OCI-LY3 (cell line): ENCODE results near the gene WIPF3.

Source experiments
- H2AFZ ChIP-seq: fragments of 200-600, 300-600 bp; shearing (Covaris generic); 2 replicates; pipeline ENCODE4 v1.6.0; 2014; ENCODE audit warnings: antibody characterized with exemption, low read depth, low read length
- H3K27ac ChIP-seq: fragments of 200-600, 300-600 bp; sonication (generic); 2 replicates; pipeline ENCODE4 v1.5.1; 2014; ENCODE audit warnings: mild to moderate bottlenecking, low read length, moderate library complexity, mixed read lengths
- H3K27me3 ChIP-seq: fragments of 200-600, 300-600 bp; sonication (generic); 2 replicates; pipeline ENCODE4 v1.6.1; 2014; ENCODE audit warnings: low read depth, low read length, mixed read lengths
- H3K36me3 ChIP-seq: fragments of 200-600, 300-600 bp; sonication (generic); replicated peaks from 2 replicates; pipeline ENCODE3; 2014; ENCODE audit warnings: low read depth, low read length, mixed read lengths
- H3K4me1 ChIP-seq: fragments of 300-600, 200-600 bp; sonication (generic); 2 replicates; pipeline ENCODE4 v1.6.1; 2014; ENCODE audit warnings: low read length, mixed read lengths
- H3K4me2 ChIP-seq: fragments of 200-600, 300-600 bp; sonication (generic); 2 replicates; pipeline ENCODE4 v1.6.1; 2014; ENCODE audit warnings: low read length, mixed read lengths
- H3K4me3 ChIP-seq: fragments of 300-600, 200-600 bp; sonication (generic); 2 replicates; pipeline ENCODE4 v1.5.1; 2014; ENCODE audit warnings: antibody characterized with exemption, mild to moderate bottlenecking, low read length, moderate library complexity
- H3K79me2 ChIP-seq: fragments of 300-600, 200-600 bp; shearing (Covaris generic); 2 replicates; pipeline ENCODE4 v1.6.1; 2014; ENCODE audit warnings: mild to moderate bottlenecking, low read length, mixed read lengths
- H3K9ac ChIP-seq: fragments of 300-600, 200-600 bp; shearing (Covaris generic); 2 replicates; pipeline ENCODE4 v1.6.0; 2014; ENCODE audit warnings: mild to moderate bottlenecking, low read length, moderate library complexity
- H3K9me3 ChIP-seq: fragments of 200-600, 300-600 bp; shearing (Covaris generic); 2 replicates; pipeline ENCODE4 v1.6.1; 2014; ENCODE audit warnings: low read length, mixed read lengths; ENCODE audit not compliant: insufficient read depth
- H4K20me1 ChIP-seq: fragments of 200-600, 300-600 bp; sonication (generic); 2 replicates; pipeline ENCODE4 v1.6.1; 2016; ENCODE audit warnings: low read length, mixed read lengths; ENCODE audit not compliant: insufficient read depth
- EZH2phosphoT487 ChIP-seq: fragments of 200-600 bp; shearing (Covaris generic); IDR thresholded peaks from 2 replicates; pipeline ENCODE4 v1.6.1; 2018; ENCODE audit warnings: antibody characterized with exemption, mixed run types, low read depth
- TF ChIP-seq, protein P1 (sequence below): fragments of 200-600, 300-600 bp; sonication (generic); IDR thresholded peaks from 2 replicates; pipeline ENCODE4 v1.5.1; 2014; ENCODE audit warnings: antibody characterized with exemption, low read length, low read depth

Gene WIPF3

DNA sequence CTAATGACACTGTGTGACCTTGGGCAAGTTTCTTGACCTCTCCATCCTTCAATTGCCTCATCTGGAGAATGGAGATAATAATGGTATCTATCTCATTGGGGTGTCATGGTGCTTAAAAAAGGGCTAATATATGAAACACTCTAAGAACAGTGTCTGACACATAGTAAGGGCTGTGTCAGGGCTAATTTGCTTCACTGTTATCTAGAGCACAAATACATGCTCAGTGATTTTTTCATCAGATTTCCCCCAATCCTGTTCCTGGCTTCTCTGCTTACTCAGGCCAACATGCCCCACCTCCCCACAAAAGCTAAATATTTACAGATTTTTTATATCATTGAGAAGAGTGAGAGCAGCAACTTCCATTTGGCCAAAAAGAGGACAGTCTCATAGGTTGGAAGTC lies 20.6 kb downstream of the WIPF3 start:
- no peaks in the 10 kb centered on the region for H3K4me1 ChIP-seq
- no peak overlapping the region for H3K27ac ChIP-seq
- H2AFZ ChIP-seq = no peak overlapping the region
- no peak overlapping the region for H3K4me2 ChIP-seq
- no peak overlapping the region for H3K9ac ChIP-seq
- H3K4me3 ChIP-seq = no peak overlapping the region
- no peaks in the 10 kb centered on the region for H4K20me1 ChIP-seq
- no peaks in the 10 kb centered on the region for H3K9me3 ChIP-seq
- H3K27me3 ChIP-seq = 0 out of 2 replicates have a peak, but pooled peaks cover 4% of the 10 kb centered on the region
- H3K79me2 ChIP-seq = no peaks in the 10 kb centered on the region
- TF ChIP-seq, protein P1, sequence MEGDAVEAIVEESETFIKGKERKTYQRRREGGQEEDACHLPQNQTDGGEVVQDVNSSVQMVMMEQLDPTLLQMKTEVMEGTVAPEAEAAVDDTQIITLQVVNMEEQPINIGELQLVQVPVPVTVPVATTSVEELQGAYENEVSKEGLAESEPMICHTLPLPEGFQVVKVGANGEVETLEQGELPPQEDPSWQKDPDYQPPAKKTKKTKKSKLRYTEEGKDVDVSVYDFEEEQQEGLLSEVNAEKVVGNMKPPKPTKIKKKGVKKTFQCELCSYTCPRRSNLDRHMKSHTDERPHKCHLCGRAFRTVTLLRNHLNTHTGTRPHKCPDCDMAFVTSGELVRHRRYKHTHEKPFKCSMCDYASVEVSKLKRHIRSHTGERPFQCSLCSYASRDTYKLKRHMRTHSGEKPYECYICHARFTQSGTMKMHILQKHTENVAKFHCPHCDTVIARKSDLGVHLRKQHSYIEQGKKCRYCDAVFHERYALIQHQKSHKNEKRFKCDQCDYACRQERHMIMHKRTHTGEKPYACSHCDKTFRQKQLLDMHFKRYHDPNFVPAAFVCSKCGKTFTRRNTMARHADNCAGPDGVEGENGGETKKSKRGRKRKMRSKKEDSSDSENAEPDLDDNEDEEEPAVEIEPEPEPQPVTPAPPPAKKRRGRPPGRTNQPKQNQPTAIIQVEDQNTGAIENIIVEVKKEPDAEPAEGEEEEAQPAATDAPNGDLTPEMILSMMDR = no peak
- TF ChIP-seq EZH2phosphoT487 = no peak
- no peaks in the 10 kb centered on the region for H3K36me3 ChIP-seq

DNA sequence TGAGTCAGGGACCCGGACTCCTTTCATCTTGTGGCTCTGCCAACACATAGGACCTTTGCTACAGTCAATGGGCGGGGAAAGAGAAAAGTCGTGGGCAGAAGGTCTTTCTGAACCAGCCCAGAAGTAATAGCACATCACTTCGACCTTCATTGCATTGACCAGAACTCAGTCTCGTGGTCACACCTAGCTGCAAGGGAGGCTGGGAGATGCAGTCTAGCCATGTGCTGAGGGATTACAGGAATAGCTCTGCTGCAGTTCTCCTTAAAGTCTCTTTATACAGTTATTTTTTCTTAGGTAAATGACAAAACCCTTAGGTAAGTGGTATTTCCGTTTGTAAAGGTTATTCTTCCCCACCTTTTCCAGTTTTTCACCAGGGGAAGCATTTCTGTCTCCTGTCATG lies 25.4 kb downstream of the WIPF3 start:
- Histone ChIP-seq H4K20me1 (no peaks in the 10 kb centered on the region), H3K79me2 (no peaks in the 10 kb centered on the region), H2AFZ (no peak overlapping the region), H3K27me3 (no peaks in the 10 kb centered on the region), H3K36me3 (no peaks in the 10 kb centered on the region), H3K4me3 (no peak overlapping the region), H3K9me3 (no peaks in the 10 kb centered on the region), H3K4me2 (no peak overlapping the region), H3K9ac (no peak overlapping the region), H3K4me1 (no peaks in the 10 kb centered on the region), H3K27ac (no peak overlapping the region)
- TF ChIP-seq, protein P1 = no peak
- TF ChIP-seq EZH2phosphoT487 = no peak

DNA sequence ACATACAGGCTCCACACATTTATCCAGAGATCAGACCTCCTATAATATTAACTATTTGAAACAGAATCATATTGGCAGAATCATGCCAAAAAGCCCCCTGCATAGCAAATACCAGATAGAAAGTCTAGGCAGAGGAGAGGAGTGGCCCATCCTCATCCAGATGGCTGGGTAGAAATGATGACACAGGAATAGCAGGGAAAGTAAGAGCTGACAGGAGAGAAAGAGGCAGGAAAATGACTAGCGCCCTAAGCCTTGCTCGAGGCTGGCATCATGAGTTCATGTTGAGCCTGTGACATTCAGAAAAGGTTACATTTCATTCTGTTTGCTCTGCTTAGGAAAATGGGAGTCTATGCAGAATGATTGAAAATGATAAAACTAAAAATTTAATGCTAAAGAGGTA lies 27.6 kb downstream of the WIPF3 start:
- Histone ChIP-seq H3K79me2 (no peaks in the 10 kb centered on the region), H3K27ac (no peak overlapping the region), H3K9ac (no peak overlapping the region), H3K4me1 (no peaks in the 10 kb centered on the region), H3K4me2 (no peak overlapping the region), H3K4me3 (no peak overlapping the region), H2AFZ (no peak overlapping the region), H3K27me3 (no peaks in the 10 kb centered on the region), H4K20me1 (no peaks in the 10 kb centered on the region), H3K36me3 (no peaks in the 10 kb centered on the region), H3K9me3 (no peaks in the 10 kb centered on the region)
- TF ChIP-seq EZH2phosphoT487 = no peak
- TF ChIP-seq, protein P1 = no peak

DNA sequence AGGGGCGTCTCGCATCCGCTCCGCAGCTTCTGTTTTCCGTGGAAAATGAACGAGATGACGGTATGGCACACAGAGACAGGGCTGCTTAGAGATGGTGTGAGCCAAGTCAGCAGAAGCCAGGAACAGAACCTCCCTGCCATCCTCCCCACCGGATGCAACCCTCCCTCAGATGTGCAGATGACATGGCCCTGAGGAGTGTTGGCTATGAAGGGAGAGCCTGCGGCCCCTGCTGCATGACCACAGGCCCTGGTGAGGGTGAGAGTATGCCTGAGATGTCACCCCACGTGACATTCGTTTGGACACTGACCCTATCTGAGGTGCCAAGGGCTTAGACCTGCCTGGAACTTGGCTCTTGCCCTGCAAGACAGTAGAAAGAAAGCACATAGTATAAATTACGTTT lies 29.4 kb downstream of the WIPF3 start:
- Histone ChIP-seq H3K9me3 (no peaks in the 10 kb centered on the region), H3K4me1 (no peaks in the 10 kb centered on the region), H3K36me3 (no peaks in the 10 kb centered on the region), H3K4me2 (no peak overlapping the region), H3K27me3 (no peaks in the 10 kb centered on the region), H3K9ac (no peak overlapping the region), H4K20me1 (no peaks in the 10 kb centered on the region), H2AFZ (no peak overlapping the region), H3K79me2 (no peaks in the 10 kb centered on the region), H3K27ac (no peak overlapping the region), H3K4me3 (no peak overlapping the region)
- TF ChIP-seq EZH2phosphoT487 = no peak
- TF ChIP-seq, protein P1 = no peak
